Measurements from ENCODE around the gene HEBP1.
A peak's percentile ranks its signal among the peaks of the same experiment; 100 is the strongest.

HEBP1 gene

GRCh38 chr12:12990700-12991468 lies 9.2 kb downstream of the HEBP1 start:
- TF ChIP-seq POLR2A (IDR thresholded peaks at IDR 0.05; ENCODE audit: low read depth, low read length), result no peak
- DNase-seq (ENCODE audit: insufficient read length, low spot score) (no peak), FAIRE-seq (no peak)

DNA sequence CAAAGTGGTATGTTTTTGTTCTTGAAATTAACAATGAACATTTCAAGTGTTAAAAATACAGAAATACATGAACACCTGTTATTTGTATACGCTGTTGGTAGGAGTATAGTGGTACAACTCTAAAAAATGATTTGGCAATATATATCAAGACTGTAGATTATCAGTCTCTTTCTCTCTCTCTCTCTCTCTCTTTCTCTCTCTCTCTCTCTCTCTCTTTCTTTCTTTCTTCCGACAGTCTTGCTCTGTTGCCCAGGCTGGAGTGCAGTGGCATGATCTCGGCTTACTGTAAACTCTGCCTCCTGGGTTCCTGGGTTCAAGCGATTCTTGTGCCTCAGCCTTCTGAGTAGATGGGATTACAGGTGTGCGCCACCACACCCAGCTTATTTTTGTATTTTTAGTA lies 12.6 kb downstream of the HEBP1 start:
- no peak for FAIRE-seq
- no peak for DNase-seq (ENCODE audit: insufficient read length, low spot score)
- no peak for TF ChIP-seq POLR2A (IDR thresholded peaks at IDR 0.05; ENCODE audit: low read depth, low read length)

DNA sequence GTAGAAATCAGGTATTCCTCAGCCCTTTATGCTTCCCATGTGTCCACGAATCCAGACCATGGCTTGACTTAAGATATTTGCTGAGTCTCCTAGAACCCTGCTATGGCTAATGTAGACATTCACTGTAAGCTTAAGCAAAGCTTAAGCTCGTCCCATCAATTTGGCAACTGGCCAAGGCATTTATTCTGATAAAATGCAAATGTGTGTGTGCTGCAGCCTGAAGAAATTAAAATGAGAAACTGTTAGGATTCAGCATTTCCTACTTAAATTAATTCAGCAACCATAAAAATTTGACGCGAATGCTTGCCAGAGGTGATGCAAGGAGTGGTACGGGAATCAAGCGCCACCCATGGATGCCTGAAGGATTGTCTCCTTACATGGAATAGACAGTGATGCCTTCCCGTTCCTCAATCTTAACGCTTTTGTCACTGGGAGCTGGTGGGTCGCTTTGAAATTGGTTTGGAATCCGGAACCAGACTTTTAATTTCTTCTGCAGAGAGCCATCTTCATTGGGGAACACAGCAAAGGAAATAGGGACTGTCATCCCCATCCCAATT lies 13.2 kb downstream of the HEBP1 start:
- FAIRE-seq, result no peak
- TF ChIP-seq POLR2A (IDR thresholded peaks at IDR 0.05; ENCODE audit: low read depth, low read length), result no peak

DNA sequence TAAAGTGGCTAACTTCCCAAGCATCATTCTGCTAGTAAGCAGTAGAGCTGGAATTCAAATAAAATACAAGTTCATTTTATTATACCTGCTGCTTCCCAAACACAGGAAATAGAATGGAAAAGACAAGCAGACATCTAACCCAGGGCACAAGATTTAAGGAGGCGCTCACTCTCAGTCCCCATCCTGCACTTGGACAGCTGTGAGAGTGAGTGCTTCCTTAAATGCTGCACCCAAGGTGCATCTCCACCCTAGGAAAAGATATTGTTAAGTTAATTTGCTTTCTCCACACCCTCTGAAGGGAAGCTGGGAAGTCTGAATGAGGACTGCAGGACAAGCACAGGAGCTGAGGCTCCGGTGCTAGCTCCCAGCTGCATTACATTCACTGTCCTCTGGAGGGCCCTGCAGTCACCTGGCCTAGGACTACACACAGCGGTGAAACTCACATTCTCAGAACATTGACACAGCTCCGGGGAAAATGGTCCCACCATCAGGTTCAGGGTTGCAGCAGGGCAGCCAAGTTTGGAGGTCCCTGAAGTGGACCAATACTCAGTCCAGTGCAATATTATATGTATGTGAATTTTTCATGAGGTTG lies 14.2 kb downstream of the HEBP1 start:
- FAIRE-seq (peak; percentile 71), DNase-seq (ENCODE audit: insufficient read length, low spot score) (no peak)
- no peak for TF ChIP-seq POLR2A (IDR thresholded peaks at IDR 0.05; ENCODE audit: low read depth, low read length)

More for the DNA sequence above, 13.2 kb downstream of the HEBP1 start:
- DNase-seq (ENCODE audit: insufficient read length, low spot score), result no peak

- FAIRE-seq (no peak), DNase-seq (ENCODE audit: insufficient read length, low spot score) (no peak)
- TF ChIP-seq POLR2A (IDR thresholded peaks at IDR 0.05; ENCODE audit: low read depth, low read length), result no peak
These were observed 15.9 kb downstream of the HEBP1 start for GRCh38 chr12:12984149-12984548.

DNA sequence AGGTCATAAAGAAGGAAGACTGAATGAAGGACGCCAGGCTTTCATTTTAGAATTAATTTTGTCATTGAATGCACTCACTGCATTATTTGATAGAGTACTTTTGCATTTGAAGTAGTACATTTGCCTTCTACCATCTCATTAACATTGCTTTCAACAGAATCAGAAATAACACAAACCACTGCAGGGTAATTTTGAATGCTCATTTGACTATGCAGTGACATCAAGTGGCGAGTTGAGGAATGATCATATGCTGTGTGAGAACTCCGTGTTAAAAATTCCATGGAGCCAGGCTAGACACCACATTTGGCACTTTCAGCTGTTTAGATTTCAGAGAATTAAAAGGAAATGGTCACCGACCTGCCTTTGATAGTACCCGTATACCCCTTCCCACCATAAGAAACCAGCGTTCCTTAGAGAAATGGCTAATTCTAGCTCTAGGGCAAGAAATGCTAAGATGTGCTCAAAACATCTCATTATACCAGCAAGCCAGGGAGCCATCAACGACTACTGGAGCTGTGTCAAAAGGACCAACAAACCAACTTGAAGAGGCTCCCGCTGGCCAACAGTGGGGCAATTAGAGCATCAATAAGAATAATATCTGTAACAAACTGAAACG lies 16.5 kb downstream of the HEBP1 start:
- peak; percentile 23 for DNase-seq (ENCODE audit: insufficient read length, low spot score)
- no peak for TF ChIP-seq POLR2A (IDR thresholded peaks at IDR 0.05; ENCODE audit: low read depth, low read length)
- FAIRE-seq, result no peak

GRCh38 chr12:12982331-12982730 lies 17.7 kb downstream of the HEBP1 start:
- FAIRE-seq (no peak), DNase-seq (ENCODE audit: insufficient read length, low spot score) (no peak)
- no peak for TF ChIP-seq POLR2A (IDR thresholded peaks at IDR 0.05; ENCODE audit: low read depth, low read length)

- TF ChIP-seq POLR2A (IDR thresholded peaks at IDR 0.05; ENCODE audit: low read depth, low read length), result no peak
- DNase-seq (ENCODE audit: insufficient read length, low spot score) (peak; percentile 54), FAIRE-seq (peak; percentile 55)
These were observed 20.3 kb downstream of the HEBP1 start for GRCh38 chr12:12979731-12980259.

- FAIRE-seq (no peak), DNase-seq (ENCODE audit: insufficient read length, low spot score) (no peak)
- TF ChIP-seq POLR2A (IDR thresholded peaks at IDR 0.05; ENCODE audit: low read depth, low read length), result no peak
These were observed 20.9 kb downstream of the HEBP1 start for GRCh38 chr12:12979126-12979525.

GRCh38 chr12:12977231-12977630 lies 22.8 kb downstream of the HEBP1 start:
- FAIRE-seq, result no peak
- no peak for TF ChIP-seq POLR2A (IDR thresholded peaks at IDR 0.05; ENCODE audit: low read depth, low read length)

DNA sequence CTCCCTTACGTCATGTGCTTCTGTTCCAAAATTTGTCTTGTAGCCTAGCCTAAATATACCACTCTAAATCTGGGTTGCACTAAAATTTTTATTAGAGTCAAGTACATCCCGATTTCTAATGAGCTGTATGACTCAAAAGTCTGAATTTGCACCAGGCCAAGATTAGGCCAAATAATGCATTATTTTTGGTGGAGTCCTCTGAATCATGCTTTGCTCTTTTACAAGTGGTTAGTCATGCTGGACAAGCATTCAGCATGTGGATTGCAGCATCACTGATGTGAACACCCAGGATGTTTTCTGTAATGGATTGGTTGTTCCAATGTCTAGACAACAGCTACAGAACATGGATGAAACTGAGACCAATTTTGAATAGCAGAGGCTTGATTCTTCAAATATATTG lies 23.7 kb downstream of the HEBP1 start:
- FAIRE-seq (peak; percentile 70), DNase-seq (ENCODE audit: insufficient read length, low spot score) (peak; percentile 58)
- TF ChIP-seq POLR2A (IDR thresholded peaks at IDR 0.05; ENCODE audit: low read depth, low read length), result no peak

More at GRCh38 chr12:12977231-12977630, 22.8 kb downstream of the HEBP1 start:
- no peak for DNase-seq (ENCODE audit: insufficient read length, low spot score)

DNA sequence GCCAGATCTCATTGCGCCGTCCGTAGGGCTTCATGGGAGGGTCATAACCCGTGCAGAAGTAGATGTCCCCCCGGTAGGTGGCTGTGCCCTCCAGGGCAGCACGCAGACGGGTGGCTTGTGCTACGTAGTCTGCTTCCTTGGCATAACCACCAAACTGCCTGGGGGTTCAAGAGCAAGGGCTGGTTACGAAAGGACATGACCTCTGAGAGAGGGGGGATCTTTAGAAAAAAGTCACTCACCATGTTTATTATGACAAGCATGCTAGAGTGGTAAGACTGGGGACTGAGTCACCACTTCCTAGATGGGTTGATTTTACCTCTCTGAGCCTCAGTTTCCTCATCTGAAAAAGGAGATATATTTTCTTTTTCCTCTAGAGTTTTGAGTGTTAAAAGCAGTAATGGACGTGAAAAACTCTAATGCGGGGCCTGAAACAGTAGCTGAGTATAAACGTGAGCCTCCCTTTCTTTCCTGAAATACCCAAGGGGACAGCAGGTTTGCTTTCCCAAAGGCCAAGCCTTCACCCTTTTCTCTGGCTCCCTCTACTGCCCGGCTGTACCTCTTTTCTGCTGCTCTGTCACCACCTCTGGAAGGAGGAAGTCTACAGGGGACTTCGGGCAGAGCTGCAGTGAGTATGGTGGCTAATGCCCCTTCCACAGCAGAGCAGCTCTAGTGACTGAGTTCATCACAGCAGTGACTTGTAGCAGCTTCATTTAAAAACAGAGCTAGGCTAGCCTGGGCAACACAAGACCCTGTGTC lies 24.6 kb downstream of the HEBP1 start:
- FAIRE-seq, result no peak
- DNase-seq (ENCODE audit: insufficient read length, low spot score), result peak; percentile 19
- TF ChIP-seq POLR2A (IDR thresholded peaks at IDR 0.05; ENCODE audit: low read depth, low read length), result no peak

GRCh38 chr12:12974211-12974610 lies 25.9 kb downstream of the HEBP1 start:
- TF ChIP-seq POLR2A (IDR thresholded peaks at IDR 0.05; ENCODE audit: low read depth, low read length), result no peak
- no peak for FAIRE-seq
- no peak for DNase-seq (ENCODE audit: insufficient read length, low spot score)
